Esophagus squamous epithelium (tissue), 4 donors: ENCODE measurements around the gene PTPN14.

ENCODE experiments used
- CTCF ChIP-seq, 6 experiments: fragments of 450-650 bp in 4 of 6; fragments of 200-600 bp in 2 of 6; sonication (generic) in 2 of 6; IDR thresholded peaks; one replicate each; pipeline ENCODE4 v1.5.1; 2016 to 2019; ENCODE audit warnings: antibody characterized with exemption in 6 of 6, mild to moderate bottlenecking in 4 of 6, moderate library complexity in 4 of 6
- POLR2A ChIP-seq, 4 donors: fragments of 450-650 bp; IDR thresholded peaks; one replicate each; pipeline ENCODE4 v1.6.1; 2017; ENCODE audit warnings: antibody characterized with exemption in 4 of 4, mild to moderate bottlenecking in 4 of 4, moderate library complexity in 3 of 4

- TF ChIP-seq POLR2A (IDR thresholded peaks at IDR 0.05), result no peak
- no peak for TF ChIP-seq CTCF (IDR thresholded peaks at IDR 0.05)
Observed at GRCh38 chr1:214452152-214452784, 99.1 kb downstream of the PTPN14 start.
